NCI-H2081 (cell line): ENCODE measurements around the gene AQP2.

Experiments
- DNase-seq, 2 experiments: peaks; one replicate each; lab custom pipeline; 2025; lab: John Stamatoyannopoulos, UW

Gene AQP2

DNA sequence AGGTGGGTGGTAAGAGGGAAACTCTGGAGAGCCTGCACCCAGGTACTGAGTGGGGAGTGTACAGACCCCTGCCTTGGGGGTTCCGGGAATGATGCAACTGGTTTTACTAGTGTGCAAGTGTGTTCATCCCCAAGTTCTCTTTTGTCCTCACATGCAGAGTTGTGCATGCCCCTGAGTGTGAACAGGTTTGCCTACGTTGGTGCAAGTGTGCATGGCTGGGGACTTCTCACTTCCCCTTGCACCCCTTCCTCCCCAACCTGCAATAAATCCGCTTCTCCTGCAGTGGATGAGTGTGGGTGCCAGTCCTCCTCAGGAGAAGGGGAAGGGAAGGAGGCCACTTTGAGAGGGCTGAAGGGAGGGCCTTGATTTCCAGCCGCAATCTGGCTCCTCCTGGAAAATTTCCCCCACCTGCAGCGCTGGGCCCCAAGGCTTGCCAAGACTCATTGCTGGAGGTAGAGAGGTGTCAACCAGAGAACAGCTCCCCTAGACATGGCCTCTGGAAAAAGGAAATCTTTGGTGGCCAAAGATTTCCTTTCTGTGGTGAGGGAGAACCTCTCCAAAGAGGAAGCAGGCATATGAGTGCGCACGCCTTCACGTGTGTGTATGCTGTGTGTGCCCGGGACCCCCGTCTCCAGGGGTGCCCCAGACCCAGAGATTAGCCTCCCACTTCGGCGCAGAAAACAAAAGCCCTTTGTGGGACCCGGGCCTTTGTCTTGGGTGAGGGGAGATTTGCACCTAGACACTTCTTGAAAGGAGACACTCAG lies 5.5 kb downstream of the AQP2 start:
- DNase-seq, result no peak

DNA sequence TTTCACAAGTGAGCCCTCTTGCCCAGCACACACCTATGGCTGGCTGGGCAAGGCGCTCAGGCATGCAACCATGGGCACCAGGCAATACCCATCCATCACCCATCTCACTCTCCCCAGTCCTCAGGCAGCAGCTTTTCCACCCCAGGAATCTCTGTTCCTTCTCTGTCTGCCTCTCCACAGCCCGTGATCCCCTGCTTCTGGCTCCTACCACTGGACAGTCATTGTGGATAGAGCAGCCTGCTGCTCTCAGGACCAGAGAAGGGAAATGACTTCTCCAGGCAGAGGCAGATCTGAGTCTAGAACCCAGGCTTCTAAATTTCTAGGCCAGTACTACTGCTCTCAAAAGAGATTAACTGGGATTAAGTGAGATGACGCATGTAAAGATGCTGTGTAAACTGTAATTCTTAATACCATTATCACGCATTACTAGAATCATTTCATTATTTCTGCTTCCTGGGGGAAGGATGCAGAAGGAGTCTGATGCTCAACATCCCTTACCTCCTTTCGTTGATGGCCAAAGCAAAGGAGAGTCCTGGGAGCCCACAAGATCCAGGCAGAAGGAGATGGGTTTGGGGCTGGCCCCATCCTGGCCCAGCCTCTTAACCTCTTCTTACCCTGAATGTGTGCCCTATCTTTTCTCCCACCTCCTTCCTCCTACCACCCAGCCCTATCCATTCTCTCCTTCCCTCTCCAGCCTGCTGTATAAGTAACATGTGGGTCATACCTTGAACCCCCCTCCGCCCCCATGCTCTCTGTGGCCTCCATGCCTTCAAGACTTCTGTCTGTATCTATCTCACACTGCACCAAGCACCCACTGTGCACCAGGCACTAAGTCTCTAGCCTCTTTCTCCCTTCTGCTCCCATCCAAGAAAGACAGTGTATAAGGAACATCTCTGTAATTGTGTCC lies 6.4 kb downstream of the AQP2 start:
- DNase-seq, result no peak

DNA sequence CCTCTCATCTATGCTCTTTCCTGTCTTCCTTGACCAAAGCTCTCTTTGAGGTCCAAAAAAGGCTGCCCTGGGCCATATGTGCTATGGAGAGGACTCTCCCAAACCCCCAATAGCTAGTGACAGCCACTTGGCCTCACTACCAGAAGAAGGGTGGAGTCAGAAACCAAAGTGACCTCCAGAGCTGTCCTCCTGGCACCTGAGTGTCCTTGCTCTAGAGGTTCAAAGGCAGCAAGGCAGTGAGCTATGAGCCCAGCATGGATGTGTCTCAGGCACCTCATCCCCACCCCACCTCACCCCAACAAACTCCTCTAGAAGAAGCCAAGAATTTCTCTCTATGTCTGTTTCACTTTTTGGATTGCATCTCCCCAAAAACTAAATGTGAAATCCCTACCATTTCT lies 7.0 kb downstream of the AQP2 start:
- no peak for DNase-seq

DNA sequence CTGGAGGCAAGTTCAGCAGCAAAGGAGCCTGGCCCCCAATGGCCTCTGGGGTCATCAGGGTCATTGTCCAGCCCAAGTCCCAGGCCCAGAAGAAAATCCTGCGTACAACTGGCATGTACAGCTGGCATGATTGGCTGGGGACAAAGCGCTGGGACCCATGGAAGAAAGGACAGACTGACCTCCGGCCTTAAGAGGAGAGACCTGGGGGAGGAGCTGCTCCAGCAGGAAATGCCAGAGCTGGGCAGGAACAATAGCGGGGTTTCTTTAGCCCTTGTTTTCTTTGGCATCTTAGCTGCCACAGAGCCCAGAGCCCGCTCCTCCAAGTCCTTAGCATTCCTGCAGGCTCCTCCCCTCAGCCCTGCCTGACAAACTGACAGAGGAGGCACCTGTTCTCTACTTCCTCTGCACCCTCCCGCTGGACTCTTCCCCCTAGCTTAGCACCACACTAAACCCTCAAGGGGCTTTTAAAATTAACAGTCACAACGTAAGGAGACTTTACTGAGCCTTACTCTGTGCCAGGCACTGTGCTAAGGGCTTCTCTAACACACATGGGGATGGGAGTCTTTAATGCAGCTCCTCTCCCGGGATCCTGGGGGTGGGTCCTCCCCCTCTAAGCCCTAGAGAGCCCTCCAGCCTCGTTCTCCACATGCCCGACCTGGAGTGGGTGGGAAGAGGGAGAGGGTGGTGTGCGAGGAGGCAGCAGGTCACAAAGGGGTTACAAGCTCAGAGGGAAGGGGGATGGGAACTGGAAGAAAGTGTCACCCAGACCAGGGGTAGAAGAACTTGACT lies 9.3 kb downstream of the AQP2 start:
- DNase-seq, result no peak

DNA sequence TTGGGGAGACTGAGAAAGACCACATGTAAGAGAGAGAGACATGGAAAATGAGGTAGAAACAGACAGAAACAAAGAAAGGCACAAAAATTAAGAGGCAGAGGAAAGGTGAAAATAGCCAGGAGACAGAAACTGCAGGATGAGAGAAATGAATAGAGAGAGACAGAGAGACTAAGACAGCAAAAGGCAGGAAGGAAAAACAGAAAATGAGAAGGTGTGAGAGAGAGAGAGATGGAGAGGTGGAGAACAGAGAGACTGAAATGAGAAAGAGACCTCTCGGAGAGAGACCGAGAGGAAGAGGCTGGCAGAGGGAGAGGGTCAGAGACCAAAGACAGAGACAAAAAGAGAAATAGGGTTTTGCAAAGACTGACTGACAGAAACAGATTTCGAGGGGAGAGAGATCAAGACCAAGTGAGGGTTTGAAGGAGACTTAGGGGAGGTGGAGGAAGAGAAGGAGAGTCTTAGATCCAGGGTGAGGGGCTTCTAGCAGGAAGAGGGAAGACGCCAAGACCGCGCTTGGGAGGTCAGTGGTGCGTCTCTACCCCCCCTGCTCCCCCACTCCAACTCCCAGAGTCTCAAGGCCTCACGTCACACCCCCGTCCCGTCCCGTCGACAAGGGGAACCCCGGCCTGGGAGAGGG lies 10.1 kb downstream of the AQP2 start:
- DNase-seq, result no peak

DNA sequence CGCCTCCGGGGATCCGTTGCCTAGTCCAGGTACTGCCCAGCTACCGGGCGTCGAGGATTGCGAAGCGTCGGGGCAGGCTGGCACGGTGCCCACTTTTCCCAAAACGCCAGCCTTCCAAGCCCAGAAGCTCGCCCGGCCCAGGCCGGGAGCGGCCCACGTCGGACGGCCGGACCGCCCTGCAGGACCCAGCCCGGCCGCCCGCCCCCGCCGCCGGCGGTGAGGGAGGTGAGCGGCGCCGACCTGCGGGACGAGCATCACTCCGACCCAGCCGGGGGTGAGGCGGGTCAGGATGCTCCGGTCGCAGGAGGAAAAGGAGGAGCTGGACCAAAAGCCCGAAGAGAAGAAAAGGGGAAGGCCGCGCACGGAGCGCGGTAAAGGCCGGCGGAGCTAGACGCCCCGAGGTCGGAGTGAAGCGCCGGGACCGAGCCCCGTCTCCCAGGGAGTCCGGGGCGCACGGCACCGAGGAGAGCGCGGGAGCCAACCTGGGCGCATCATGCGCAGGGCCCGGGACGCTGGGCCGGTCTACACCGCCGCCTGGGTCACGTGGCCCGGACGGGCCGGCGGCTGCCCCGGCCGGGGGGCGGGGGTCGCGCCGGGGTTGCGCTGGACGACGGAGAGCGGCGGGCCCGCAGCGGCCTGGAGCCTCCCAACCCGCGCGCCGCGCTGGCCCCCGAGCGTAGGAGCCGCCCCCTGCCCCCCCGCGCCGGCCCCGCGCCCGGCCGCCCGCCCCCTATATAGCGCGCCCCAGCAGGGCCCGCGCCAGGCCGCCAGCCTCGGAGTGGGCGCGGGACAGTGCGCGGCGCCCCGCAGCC lies 10.8 kb downstream of the AQP2 start, which contains the start of gene AQP5:
TSS of gene AQP5 (plus strand) at position 762 of the 812 bp plus-strand sequence. CDS start 146 bp downstream, outside the sequence.
- DNase-seq, result no peak

DNA sequence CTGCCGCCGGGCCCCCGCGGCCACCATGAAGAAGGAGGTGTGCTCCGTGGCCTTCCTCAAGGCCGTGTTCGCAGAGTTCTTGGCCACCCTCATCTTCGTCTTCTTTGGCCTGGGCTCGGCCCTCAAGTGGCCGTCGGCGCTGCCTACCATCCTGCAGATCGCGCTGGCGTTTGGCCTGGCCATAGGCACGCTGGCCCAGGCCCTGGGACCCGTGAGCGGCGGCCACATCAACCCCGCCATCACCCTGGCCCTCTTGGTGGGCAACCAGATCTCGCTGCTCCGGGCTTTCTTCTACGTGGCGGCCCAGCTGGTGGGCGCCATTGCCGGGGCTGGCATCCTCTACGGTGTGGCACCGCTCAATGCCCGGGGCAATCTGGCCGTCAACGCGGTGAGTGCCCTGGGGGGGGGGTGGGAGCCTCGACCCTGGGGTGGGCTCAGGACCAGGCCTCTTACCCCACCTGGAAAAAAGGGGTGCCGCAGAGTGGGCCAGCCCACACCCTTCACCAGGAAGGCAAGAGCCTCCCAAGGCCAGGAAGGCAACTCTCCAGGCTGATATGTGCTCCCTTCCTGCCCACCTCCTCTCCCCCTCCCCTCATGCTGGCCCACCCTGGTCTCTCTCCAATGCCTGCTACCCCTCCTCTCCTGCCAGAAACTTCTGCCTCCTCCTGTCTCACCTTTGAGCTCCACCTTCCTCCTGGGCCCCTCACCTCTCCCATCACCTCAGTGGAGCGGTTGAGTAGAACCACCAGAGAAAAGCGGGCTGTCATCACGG lies 11.6 kb downstream of the AQP2 start:
- no peak for DNase-seq

DNA sequence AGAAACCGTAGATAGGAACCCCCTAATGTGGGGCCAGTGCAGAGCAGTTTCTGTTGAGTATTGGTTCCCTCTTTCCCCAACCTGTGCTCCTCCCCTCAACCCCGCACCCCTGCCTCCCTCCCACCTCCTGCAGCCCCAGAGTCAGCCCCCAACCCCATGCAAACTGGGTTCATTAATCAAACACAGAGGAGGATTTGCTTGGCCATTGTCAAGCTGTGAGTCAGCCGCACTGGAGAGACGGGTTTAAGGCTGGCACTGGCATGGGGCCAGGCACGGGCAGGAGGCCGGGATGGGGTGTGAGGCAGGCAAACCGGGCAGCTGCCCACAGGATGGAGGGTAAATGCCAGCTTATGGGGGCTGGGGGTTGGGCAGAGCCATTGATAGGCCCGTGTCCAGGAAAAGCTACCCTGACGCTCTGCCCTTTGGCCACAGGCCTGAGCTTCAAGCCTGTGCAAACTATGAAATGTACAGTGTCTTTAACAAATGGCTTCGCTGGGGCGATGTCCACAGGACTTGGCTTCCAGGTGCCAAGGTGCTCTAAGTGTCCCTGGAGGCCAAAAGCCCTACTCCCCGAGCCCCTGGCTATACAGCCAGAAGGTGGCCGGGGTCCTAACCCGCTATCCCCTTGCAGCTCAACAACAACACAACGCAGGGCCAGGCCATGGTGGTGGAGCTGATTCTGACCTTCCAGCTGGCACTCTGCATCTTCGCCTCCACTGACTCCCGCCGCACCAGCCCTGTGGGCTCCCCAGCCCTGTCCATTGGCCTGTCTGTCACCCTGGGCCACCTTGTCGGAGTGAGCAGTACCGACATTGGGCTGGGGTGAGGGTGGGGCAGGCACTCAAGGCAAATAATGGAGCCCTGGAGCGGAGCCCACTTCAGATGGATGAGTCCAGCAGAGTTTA lies 12.6 kb downstream of the AQP2 start:
- peak in 1 of 2 experiments; percentile 33 for DNase-seq

DNA sequence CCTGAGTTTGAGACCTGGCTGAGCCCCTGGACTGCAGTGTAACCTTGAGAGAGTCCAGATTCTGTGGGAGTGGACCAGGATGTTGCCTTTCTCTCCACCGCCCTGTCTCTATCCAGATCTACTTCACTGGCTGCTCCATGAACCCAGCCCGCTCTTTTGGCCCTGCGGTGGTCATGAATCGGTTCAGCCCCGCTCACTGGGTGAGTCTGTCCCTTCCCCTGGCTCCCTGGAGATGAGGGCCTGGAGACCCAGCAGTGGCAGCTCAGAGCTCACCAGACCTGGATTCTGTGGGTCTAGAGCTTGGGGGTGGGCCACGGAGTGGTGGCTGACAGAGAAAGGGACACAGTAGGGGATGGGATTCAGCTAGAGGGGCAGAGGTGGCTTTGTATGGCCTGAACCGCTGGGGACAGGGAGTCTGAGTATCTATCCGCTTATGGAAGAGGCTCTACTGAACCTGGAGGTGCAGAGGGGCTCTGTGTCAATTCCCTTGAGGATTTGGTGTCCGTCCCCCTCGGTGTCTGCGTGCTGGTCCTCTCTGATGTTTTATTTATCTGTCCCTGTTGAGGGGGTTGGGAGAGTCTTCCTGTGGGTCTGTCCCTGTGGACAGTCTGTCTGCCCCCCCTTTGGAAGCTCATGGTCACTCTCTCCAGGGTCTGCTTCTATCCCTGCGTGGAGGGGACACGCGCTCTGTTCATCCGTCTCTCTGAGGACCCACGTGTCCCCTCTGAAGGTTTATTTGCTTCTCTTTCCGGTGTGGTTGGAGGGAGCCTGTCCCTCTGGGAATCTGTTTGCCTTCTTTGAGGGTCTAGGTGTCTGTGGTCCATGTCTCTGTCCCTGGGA lies 13.7 kb downstream of the AQP2 start:
- DNase-seq, result no peak

DNA sequence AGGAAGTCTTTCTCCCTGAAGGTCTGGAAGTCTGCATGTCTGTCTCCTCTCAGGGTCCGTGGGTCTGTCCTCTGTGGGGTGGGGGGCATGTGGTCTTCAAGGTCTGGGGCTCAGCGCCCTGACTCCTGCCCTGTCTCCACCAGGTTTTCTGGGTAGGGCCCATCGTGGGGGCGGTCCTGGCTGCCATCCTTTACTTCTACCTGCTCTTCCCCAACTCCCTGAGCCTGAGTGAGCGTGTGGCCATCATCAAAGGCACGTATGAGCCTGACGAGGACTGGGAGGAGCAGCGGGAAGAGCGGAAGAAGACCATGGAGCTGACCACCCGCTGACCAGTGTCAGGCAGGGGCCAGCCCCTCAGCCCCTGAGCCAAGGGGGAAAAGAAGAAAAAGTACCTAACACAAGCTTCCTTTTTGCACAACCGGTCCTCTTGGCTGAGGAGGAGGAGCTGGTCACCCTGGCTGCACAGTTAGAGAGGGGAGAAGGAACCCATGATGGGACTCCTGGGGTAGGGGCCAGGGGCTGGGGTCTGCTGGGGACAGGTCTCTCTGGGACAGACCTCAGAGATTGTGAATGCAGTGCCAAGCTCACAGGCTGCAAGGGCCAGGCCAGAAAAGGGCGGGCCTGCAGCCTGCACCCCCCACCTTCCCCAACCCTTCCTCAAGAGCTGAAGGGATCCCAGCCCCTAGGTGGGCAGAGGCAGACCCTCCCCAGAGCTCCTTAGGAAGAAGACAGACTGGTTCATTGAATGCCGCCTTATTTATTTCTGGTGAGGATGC lies 14.5 kb downstream of the AQP2 start:
- no peak for DNase-seq

DNA sequence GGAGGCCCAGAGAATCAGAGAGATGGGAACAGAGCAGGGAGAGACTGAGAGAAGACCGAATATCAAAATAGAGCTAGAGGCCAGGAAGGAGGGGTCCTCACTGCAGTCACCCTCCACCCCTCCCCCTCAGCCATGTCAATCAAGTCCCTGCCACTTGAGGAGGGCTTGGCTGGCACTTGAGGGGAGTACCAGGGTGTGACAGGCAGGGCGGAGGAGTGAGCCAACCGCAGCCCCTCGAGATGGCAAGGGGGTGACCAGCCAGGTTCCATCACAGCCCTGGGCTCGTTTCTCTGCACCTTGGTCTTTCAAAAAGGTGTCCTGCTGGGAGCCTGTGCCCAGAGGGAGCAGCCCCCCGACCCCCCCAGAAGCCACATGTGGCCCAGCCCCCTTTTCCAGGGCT lies 15.3 kb downstream of the AQP2 start:
- no peak for DNase-seq

DNA sequence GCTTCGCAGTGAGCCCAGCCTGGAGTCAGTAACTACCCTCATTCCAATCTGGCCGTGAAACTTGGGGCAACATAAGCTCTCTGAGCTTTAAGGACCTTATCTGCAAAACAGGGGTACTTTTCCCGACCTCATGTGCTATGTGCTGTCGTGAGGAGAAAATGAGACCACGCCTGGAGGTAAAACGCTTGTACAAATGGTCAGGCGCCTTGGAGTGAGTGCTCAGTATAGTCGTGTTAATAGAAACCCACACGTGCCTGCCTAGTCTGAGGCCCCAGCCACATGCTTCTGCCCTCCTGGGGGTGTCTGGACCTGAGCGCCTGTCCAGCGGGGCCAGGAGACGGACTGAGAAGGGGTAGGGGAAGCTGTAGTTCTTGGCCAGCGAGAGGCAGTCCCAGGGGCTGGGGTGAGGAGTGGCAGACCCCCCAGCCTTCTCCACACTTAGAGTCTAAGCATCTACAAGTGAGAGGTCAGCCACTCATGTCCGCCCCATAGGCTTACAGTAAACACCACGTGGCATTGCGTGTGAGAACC lies 16.0 kb downstream of the AQP2 start:
- DNase-seq, result no peak

DNA sequence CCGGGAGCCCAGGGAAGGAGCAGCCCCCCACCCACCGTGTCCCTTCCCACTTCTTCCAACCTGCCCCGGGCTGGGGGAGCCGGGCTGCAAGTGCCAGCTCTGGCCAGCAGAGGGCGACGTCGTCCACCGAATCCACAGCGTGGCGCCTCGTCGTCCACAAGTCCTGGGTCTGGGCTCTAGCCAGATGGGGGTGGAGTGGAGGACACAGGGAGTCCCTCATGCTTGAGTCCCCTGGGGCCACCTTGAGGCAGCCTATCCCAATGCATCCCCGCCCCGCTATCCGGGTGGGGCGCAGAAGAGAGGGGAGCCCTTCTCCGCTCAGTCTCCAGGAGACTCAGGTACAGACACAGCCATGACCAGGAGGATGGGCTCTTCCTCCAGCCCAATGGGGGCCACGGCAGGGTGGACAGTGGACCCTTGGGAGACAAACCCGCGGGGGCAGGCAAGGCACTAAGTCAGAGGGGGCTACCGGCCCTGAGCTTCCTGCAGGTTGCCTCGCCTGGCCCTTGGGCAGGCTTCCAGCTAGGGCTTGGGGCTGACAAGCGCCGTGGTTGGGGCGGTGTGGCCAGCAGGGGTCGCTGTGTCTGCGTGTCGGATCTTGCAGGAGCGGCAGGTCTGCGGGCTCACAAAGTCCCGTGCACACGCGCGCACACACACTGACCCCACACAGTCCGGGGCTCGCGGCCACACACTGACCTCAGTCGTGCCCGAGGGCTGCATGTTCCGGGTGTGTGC lies 16.7 kb downstream of the AQP2 start:
- DNase-seq, result peak; percentile 88 to 89

DNA sequence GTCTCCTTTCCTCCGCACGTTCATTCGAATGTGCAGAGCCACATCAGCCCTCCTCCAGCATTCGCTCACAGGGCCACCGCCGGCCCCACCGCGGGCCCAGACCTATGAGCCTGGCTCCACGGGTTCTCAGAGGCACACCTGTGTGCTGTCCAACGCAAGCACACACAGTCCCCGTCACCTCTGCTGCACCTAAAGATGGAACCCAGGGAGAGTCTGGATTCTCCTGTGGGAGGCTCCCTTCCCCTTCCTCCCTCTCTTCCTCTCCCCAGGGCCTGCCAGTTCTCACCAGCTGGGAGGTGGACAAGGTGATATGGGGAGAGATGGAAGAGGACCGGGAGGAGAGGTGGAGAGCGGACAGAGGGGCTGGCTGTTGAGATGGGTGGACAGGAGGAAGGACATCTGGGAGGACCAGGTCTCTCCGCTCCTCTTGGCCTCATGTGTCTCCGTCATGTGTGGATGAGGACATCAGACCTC lies 17.3 kb downstream of the AQP2 start:
- no peak for DNase-seq

DNA sequence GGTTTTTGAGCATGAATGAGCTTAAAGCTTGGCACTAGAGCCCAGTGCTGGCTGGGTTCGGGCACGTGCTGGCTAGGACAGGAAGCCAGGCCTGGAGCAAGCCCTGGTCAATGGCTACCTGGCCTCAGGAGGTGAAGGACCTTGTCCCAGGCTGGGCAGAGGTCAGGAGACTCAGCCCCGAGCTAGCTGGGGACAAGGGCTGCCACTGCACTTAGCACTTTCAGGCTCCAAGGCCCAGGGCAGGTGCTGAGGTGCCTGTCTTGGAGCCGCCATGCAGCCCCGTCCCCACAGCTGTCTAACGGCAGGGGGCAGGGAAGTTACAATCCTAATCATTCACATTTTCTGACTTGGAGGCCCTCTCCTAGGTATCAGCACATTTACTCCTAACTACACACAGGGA lies 17.9 kb downstream of the AQP2 start:
- no peak for DNase-seq

DNA sequence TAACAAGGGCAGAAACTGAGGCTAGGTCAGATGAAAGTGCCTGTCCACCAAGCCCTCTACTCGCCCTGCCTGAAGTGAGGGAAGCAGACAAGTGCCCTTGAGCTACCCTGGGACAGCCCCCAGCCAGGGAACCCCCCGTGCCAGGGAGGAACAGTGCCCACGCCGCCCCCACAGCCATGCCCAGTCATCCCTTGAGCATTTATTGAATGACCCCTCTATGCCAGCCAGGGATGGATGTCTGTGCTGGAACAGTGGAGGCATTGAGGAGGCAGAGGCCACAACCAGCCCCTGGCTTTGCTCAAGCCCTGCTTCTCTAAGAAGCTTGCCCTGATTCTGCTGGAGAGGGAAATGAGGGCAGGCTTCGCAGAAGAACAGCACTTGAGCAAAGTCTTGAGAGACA lies 18.5 kb downstream of the AQP2 start:
- no peak for DNase-seq
